AG10803 (cell line): ENCODE data around the gene GABRG3.

ENCODE experiments used
- DNase-seq: peaks from one replicate; pipeline ENCODE4 v3.0.0; 2010; ENCODE audit warnings: low read depth
- H3K4me3 ChIP-seq: 2 replicates; pipeline ENCODE4 v1.5.1; 2011; ENCODE audit warnings: mild to moderate bottlenecking, low read length, control low read depth
- CTCF ChIP-seq: conservative IDR thresholded peaks from 2 replicates; pipeline ENCODE4 v1.5.1; 2011; ENCODE audit warnings: mild to moderate bottlenecking, low read length, control low read depth, inconsistent platforms

GABRG3 gene

GRCh38 chr15:27092390-27092789 lies 121.4 kb downstream of the GABRG3 start:
- no peak for DNase-seq
- no peak overlapping the region for H3K4me3 ChIP-seq
- TF ChIP-seq CTCF = no peak

GRCh38 chr15:27094235-27094634 lies 123.3 kb downstream of the GABRG3 start:
- H3K4me3 ChIP-seq = no peak overlapping the region
- DNase-seq = no peak
- TF ChIP-seq CTCF = no peak

GRCh38 chr15:27095886-27096624 lies 125.1 kb downstream of the GABRG3 start:
- H3K4me3 ChIP-seq = no peak overlapping the region
- no peak for TF ChIP-seq CTCF
- DNase-seq = peak; percentile 34

GRCh38 chr15:27097506-27097905 lies 126.5 kb downstream of the GABRG3 start:
- no peak for TF ChIP-seq CTCF
- no peak for DNase-seq
- H3K4me3 ChIP-seq = no peak overlapping the region

- DNase-seq = no peak
- H3K4me3 ChIP-seq = no peak overlapping the region
- TF ChIP-seq CTCF = no peak
These were observed 131.0 kb downstream of the GABRG3 start for GRCh38 chr15:27101982-27102381.

- no peak for DNase-seq
- TF ChIP-seq CTCF = no peak
- H3K4me3 ChIP-seq = no peak overlapping the region
These were observed 140.3 kb downstream of the GABRG3 start for GRCh38 chr15:27111323-27111722.

GRCh38 chr15:27114473-27114872 lies 143.5 kb downstream of the GABRG3 start:
- no peak for TF ChIP-seq CTCF
- no peak for DNase-seq
- H3K4me3 ChIP-seq = no peak overlapping the region
